NCI-H526 treated with DMSO at 0.1 percent for 48 hours (cell line): ENCODE measurements around the gene PROC.

ENCODE experiments used
- DNase-seq: peaks from one replicate; lab custom pipeline; 2025; lab: John Stamatoyannopoulos, UW

The PROC gene

GRCh38 chr2:127463155-127463991, 45.1 kb downstream of the PROC start:
- no peak for DNase-seq

GRCh38 chr2:127464470-127465257, 46.4 kb downstream of the PROC start:
- no peak for DNase-seq

DNA sequence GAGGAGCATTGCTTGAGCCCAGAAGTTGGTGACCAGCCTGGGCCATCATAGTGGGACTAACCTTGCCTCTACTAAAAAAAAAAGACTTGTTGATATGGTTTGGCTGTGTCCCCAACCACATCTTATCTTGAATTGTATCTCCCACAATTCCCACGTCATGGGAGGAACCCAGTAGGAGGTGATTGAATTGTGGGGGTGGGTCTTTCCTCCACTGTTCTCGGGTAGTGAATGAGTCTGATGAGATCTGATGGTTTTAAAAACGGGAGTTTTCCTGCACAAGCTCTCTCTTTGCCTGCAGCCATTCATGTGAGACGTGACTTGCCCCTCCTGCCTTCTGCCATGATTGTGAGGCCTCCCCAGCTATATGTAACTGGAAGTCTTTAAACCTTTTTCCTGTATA, 47.0 kb downstream of the PROC start:
- DNase-seq = no peak

DNA sequence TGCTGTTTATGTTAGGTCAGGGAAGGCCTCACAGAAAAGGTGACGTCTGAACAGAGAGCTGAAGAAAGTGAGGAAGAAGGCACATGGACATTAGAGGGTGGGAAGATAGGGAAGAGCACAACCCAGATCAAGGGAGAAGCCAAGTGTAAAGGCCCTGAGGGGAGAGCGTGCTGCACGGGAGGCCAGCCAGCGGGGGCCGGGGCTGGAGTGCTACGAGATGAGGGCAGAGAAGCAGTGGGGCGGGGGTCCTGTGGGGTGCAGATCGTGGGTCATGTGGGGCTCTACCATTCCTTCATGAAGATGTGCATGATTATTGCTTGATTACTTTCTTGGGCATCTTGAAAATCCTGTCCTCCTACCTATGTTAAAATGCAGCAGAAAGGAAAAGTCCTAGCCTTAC, 50.8 kb downstream of the PROC start:
- no peak for DNase-seq

- DNase-seq = no peak
Observed at GRCh38 chr2:127469974-127470373, 51.7 kb downstream of the PROC start.

DNA sequence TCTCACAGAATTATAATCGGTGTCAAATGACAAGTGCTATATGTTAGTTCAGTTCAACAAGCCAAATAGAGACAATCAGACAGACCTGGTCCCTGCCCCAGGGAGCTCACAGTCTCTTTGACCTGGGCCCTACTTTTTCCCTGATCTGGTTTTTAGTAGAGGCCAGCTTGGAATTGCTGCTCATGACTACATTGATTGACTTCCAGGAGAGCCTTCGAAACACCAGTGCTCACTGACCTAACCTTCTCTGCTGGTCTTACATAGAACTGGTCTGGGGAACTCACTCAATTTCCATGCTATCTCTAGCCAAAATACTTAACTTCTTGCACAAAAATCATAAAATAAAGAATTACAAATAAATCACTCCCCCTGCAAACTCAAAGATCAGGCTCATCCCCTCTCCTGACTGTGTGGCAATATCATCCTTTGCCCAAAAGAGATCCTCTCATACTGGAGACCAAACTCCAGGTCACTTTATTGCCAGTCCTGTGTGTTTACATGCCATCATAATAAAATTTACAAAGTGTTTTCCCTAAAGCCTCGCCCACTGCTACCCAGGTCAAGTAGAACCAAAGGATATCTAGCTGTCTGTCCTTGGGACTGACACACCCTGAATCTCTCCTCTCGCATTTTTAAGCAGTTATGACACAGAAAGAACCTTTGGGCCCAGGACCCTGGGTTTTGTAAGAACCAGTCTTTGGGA, 53.2 kb downstream of the PROC start:
- peak; percentile 16 for DNase-seq

- DNase-seq = no peak
Observed at GRCh38 chr2:127472268-127472667, 54.0 kb downstream of the PROC start.

DNA sequence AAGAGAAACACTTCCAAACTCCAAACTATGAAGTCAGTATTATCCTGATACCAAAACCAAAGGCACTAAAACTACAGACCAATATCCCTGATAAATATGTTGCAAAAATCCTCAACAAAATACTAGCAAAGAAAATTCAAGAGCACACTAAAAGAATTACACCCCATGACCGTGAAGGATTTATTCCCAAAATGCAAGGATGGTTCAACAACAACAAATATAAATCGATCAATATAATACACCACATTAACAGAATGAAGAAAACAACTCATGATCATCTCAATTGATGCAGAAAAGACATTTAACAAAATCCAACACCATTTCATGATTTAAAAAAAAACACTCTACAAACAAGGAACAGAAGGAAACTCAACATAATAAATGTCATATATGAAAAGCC, 57.6 kb downstream of the PROC start:
- DNase-seq = no peak
